GM10248 (cell line): ENCODE data around the gene ATAD3B.
"Not testable (repeated sequence)": the region's sequence is repeated elsewhere in the genome, so short reads cannot be mapped to it uniquely, and the experiment has no call there.

Experiments
- CTCF ChIA-PET: fragments of 300-600 bp; sonication (Branson Sonifier 250); formaldehyde crosslinking; extraction: SDS; loops from one replicate; lab custom pipeline; 2021; ENCODE audit warnings: antibody characterized with exemption; lab: Yijun Ruan, JAX
- POLR2A ChIA-PET: fragments of 350-650 bp; sonication (Branson Sonifier 250); formaldehyde crosslinking; extraction: SDS; loops from one replicate; lab custom pipeline; 2020; ENCODE audit warnings: antibody characterized with exemption; lab: Yijun Ruan, JAX
- DNase-seq: peaks from one replicate; pipeline ENCODE4 v3.0.0; 2012; ENCODE audit errors: extremely low spot score
- TF ChIP-seq, protein P1 (sequence below): IDR thresholded peaks from 2 replicates; pipeline ENCODE4 v1.5.1; 2012; ENCODE audit warnings: mild to moderate bottlenecking, low read depth; ENCODE audit errors: extremely low read depth, missing control alignments, control extremely low read depth

The ATAD3B gene

DNA sequence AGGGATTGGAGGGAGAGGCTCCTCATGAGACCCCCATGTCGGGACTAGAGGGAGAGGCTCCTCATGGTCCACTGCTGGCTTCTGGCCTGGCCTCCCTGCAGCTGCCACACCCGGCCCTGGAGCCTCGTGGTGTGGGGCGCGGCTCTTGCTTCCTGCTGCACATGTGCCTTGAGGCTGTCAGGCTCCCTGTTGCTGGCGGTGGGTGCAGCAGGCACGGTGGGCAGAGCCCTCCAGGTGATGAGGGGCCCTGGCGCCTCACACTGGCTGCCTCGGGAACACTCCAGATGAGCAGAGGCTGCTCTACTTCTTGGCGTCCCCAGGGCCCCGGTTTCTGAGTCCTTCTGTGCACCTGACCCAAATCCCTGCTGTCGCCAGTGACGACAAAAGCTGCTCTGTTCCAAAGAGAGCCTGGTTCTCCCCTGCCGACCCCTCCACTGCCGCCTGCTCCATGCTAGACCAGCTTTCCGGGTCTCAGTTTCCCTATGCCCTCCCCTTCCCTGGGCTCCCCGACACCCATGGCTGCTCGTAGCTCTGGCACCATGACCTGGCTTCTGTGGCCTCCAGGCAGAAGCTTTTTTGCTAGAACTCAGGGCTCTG is 9.7 kb upstream of the ATAD3B start:
- no peak for DNase-seq
- CTCF ChIA-PET: interaction anchor here (0.7 kb wide), 1 partner anchor 20 kb away, joined by 3 read pairs; no protein-coding TSS in a partner anchor
- TF ChIP-seq, protein P1, sequence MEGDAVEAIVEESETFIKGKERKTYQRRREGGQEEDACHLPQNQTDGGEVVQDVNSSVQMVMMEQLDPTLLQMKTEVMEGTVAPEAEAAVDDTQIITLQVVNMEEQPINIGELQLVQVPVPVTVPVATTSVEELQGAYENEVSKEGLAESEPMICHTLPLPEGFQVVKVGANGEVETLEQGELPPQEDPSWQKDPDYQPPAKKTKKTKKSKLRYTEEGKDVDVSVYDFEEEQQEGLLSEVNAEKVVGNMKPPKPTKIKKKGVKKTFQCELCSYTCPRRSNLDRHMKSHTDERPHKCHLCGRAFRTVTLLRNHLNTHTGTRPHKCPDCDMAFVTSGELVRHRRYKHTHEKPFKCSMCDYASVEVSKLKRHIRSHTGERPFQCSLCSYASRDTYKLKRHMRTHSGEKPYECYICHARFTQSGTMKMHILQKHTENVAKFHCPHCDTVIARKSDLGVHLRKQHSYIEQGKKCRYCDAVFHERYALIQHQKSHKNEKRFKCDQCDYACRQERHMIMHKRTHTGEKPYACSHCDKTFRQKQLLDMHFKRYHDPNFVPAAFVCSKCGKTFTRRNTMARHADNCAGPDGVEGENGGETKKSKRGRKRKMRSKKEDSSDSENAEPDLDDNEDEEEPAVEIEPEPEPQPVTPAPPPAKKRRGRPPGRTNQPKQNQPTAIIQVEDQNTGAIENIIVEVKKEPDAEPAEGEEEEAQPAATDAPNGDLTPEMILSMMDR: no peak
- POLR2A ChIA-PET: no interaction called here

DNA sequence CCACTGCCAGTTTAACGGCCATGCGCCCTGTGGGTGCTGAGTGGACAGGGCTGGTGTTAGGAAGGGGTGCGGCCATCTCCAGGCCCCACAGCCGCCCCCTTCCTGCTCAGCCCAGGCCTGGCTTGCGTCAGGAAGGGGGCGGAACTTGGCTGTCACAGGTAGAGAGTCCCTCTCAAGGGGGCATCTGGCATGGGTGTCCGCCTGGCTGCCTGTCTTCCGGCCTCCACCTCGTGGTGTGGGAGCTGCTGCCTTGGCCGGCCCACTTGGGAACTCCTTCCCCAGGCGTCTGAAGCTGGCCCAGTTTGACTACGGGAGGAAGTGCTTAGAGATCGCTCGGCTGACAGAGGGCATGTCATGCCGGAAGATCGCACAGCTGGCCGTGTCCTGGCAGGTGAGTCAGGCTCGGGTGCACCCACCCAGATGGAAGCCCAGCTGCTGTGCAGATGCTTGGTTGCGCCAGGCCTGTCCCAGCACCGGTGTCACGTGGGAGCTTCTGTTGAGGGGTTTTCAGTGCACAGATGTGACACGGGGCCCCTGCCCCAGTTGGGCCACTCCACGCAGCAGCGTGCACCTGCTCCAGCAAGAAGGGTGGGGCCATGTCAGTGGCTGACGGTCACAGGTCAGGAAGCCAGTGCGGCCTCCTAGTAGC is 9.1 kb upstream of the ATAD3B start:
- peak; percentile 31 for DNase-seq
- CTCF ChIA-PET: interaction anchor here (0.7 to 1.7 kb wide), 2 partner anchors 21 kb away, joined by 3 to 4 read pairs; no protein-coding TSS in a partner anchor
- POLR2A ChIA-PET: no interaction called here
- TF ChIP-seq, protein P1: no peak

DNA sequence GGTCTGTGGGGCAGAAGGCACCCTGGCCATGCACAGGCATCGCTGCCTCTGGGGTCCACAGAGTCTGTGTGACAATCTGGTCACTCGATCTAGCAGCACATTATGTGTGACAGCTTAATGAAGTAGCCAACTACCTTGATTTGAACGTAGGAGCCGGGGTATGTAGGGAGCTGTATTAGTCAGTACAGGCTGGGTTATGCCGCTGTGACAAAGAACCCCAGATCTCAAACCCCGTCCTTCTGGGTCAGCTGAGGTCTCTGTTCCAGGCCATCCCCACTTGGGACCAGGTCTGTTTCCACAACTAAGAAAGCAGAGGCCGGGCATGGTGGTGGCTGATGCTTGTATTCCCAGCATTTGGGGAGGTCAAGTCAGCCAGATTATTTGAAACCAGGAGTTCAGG is 8.3 kb upstream of the ATAD3B start:
- DNase-seq: no peak
- POLR2A ChIA-PET: no interaction called here
- CTCF ChIA-PET: interaction anchor here (1.3 to 1.7 kb wide), 3 partner anchors 22 to 42 kb away, joined by 3 to 5 read pairs (median 4); no protein-coding TSS in a partner anchor
- TF ChIP-seq, protein P1: no peak

DNA sequence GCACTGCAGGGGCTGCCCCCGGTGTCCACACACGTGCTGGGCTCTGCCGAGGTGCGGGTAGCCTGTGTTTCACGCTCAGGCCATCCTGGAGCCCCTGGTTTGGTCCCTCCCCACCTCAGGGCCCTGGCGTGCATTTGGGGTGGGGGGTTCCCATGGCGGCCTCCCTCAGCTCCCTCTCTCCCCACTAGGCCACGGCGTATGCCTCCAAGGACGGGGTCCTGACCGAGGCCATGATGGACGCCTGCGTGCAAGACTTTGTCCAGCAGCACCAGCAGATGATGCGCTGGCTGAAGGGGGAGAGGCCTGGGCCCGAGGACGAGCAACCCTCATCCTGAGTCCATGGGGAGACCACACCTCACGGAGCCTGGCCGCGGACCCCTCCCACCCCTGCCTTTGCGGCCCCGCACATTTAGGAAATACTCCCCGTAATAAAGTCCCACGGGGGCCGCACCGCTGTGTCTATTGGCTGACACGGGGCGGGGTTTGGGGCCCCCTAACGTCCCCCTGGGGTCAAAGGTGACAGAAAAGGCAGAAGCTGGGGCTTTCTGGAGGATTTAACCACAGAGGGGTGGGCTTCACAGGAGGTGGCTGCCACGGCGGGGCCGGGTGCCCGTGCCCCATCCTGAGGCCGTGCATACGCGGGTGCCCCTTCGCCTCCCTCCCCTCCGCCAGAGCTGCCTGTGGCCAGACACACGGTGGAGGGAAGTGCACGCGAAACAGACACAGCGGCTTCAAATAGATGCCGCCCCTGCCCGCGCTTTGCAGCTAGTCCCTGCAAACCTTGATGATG is 3.2 kb upstream of the ATAD3B start:
- DNase-seq, CTCF ChIA-PET, POLR2A ChIA-PET: not testable (repeated sequence)

DNA sequence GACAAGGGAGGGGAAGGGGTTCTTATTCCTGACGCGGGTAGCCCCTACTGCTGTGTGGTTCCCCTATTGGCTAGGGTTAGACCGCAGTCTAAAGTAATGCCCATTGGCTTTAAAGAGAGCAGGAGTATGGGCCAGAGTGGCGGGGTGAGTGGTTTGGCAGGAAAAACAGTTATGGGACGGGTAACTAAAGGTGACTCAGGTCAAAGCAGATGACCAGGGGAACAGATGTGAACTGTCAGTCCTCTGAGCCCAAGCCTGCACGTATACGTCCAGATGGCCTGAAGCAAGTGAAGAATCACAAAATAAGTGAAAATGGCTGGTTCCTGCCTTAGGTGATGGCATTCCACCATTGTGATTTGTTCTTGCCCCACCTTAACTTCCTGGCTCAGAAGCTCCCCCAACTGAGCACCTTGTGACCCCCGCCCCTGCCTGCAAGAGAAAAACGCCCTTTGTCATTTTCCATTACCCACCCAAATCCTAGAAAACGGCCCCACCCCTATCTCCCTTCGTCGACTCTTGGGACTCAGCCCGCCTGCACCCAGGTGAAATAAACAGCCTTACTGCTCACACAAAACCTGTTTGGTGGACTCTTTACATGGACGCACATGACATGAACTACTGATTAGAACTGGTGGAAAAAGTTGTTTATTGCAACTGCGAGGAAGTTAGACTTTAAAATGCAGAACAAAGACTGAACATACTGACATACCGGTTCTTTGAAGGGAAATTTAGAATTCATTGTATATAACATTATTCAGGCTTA is 758 bp upstream of the ATAD3B start:
- TF ChIP-seq, protein P1: no peak
- POLR2A ChIA-PET: no interaction called here
- no peak for DNase-seq
- CTCF ChIA-PET: no interaction called here

DNA sequence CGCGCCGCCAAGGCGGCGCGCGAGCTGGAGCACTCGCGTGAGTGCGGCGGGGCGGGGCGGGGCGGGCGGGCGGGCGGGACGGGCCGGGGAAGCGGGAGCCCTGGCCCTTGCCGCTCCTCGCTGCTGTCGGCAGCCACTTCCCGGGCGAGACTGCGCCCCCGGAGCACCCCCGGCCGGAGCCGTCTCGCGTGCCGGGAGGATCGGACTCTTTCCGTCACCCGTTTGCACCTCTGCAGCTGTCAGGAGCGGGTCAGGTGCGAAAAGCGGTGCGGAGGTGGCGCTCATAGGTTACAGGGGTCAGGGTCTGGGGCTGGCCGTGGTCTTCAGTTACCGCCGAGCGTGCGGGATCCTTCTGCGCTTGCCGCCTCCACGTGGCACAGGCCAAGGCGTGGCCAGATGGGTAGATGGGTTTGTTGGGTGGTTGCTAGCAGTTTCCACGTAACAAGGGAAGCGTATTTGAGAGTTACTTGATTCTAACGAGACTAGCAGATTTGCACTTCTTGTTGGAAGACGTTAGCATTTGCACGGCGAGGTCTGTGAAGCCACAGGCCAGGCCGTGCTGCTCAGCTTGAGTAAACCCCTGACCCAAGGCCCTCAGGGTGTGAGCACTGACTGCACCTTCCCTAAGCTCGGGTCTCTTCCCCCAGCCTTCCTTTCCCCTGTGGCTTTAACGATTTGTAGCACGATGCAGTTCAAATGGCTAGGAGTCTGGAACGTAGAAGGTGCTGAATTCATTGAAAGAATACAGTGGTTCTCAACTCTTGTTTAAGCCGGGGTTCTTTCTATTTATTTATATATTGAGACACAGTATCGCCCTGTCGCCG is 700 bp downstream of the ATAD3B start:
- POLR2A ChIA-PET, CTCF ChIA-PET, DNase-seq: not testable (repeated sequence)

DNA sequence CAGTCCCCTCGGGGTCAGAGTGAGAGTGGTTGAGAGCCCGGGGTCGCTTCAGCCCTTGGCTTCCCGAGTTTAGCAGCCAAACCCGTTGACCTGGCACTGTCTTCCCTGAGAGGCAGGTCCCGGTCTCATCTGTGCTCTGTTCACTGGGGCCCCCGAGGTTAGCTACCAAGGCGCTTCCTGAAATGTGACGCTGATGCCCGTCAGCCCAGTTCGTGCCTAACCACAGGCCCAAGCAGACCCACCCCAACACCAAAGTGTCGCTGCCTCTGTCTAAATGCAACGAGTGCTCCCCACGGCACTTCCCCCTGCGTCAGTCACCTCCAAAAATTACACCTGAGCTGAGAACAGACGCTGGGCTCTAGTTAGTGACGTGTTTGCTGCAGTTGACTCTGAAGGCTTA is 4.4 kb downstream of the ATAD3B start:
- POLR2A ChIA-PET, CTCF ChIA-PET, DNase-seq: not testable (repeated sequence)
